ENCODE data around the gene INPP4A.

INPP4A gene

DNA sequence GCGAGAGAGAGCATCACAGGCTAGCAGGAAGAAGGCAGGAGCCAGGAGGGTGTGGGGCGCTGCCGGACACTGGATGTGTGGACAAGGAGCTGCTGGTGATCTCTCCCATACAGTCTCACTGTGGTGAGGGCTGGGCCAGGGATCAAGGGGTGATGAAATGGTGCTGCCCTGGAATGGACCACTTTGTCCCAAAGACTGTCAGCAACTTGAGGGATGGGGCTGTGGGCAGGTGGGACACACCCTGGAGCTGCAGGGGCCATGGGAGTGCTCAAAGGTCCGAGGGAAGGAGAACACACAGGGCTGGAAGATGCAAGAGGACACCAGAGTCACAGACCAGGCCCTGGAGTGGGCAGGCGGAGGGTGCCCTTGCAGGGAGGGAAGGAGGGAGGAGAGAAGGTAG lies 125.7 kb downstream of the INPP4A start:
- Mint-ChIP-seq H3K27me3 (ENCODE audit: low read depth) (no peaks in the 10 kb centered on the region), H3K4me1 (no peaks in the 10 kb centered on the region), H3K4me3 (no peak overlapping the region)

DNA sequence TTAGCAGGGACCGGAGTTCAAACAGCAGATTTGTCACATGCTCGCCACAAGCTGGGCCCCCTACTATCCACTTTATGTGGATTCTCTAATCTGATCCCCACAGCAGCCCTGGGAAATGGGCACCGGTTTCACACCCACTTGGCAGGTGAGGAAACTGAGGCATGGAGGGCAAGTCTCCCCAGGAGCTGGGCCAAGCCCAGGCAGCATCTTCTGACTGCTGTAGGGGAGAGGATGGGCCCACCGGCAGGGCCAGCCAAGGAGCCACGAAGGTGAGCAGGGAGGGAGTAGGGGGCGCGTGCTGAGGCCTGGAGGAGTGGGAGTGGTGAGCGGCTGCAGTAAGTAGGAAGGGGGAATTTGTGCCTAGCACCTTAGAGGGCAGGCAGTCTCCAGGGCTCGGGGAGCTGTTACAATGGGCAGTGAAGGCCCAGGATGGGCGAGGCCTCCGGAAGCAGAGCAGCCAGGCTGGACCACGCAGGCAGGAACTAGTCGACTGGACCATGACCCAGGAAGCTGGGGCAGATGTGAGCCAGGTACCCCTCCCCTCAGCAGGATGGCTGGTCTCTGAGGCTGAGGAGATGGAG lies 126.6 kb downstream of the INPP4A start:
- H3K27ac Mint-ChIP-seq, result no peak overlapping the region
- no peak overlapping the region for H3K4me3 Mint-ChIP-seq
- peaks cover 38% of the 10 kb centered on the region for H3K36me3 Mint-ChIP-seq (ENCODE audit: low read depth)
- TF ChIP-seq, protein P1, sequence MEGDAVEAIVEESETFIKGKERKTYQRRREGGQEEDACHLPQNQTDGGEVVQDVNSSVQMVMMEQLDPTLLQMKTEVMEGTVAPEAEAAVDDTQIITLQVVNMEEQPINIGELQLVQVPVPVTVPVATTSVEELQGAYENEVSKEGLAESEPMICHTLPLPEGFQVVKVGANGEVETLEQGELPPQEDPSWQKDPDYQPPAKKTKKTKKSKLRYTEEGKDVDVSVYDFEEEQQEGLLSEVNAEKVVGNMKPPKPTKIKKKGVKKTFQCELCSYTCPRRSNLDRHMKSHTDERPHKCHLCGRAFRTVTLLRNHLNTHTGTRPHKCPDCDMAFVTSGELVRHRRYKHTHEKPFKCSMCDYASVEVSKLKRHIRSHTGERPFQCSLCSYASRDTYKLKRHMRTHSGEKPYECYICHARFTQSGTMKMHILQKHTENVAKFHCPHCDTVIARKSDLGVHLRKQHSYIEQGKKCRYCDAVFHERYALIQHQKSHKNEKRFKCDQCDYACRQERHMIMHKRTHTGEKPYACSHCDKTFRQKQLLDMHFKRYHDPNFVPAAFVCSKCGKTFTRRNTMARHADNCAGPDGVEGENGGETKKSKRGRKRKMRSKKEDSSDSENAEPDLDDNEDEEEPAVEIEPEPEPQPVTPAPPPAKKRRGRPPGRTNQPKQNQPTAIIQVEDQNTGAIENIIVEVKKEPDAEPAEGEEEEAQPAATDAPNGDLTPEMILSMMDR (IDR thresholded peaks at IDR 0.05; ENCODE audit: unreplicated experiment in 3 of 3), result no peak
- no peaks in the 10 kb centered on the region for H3K9me3 Mint-ChIP-seq
- H3K27me3 Mint-ChIP-seq (ENCODE audit: low read depth), result no peaks in the 10 kb centered on the region
- H3K4me1 Mint-ChIP-seq, result no peaks in the 10 kb centered on the region

More for the DNA sequence above, 125.7 kb downstream of the INPP4A start:
- no peaks in the 10 kb centered on the region for H3K9me3 Mint-ChIP-seq
- peaks cover 47% of the 10 kb centered on the region for H3K36me3 Mint-ChIP-seq (ENCODE audit: low read depth)
- TF ChIP-seq, protein P1 (IDR thresholded peaks at IDR 0.05; ENCODE audit: unreplicated experiment in 3 of 3), result no peak
- H3K27ac Mint-ChIP-seq, result no peak overlapping the region

DNA sequence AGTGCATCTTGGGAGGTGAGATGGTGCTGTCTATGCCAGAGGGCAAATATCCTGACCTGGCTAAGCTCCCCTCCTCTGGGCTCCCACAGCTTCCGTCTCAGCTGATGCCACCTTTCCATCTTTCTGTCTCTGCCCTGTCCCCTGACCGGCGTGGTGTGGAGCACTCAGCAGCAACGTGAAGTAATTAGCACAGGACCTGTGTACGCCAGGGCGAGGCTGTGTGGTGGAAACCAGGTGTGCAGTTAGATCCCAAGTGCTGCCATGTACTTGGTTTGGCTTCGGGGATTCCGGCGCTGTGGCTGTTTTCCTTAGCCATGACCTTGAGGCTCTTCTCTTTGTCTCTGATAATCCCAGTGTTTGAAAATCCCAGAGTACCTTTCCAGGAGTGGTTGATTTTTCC lies 127.1 kb downstream of the INPP4A start:
- no peaks in the 10 kb centered on the region for H3K27me3 Mint-ChIP-seq (ENCODE audit: low read depth)
- H3K9me3 Mint-ChIP-seq, result no peaks in the 10 kb centered on the region
- no peak overlapping the region for H3K4me3 Mint-ChIP-seq
- no peak overlapping the region for H3K27ac Mint-ChIP-seq
- TF ChIP-seq, protein P1 (IDR thresholded peaks at IDR 0.05; ENCODE audit: unreplicated experiment in 3 of 3), result no peak
- H3K4me1 Mint-ChIP-seq, result no peaks in the 10 kb centered on the region
- peaks cover 34% of the 10 kb centered on the region for H3K36me3 Mint-ChIP-seq (ENCODE audit: low read depth)

DNA sequence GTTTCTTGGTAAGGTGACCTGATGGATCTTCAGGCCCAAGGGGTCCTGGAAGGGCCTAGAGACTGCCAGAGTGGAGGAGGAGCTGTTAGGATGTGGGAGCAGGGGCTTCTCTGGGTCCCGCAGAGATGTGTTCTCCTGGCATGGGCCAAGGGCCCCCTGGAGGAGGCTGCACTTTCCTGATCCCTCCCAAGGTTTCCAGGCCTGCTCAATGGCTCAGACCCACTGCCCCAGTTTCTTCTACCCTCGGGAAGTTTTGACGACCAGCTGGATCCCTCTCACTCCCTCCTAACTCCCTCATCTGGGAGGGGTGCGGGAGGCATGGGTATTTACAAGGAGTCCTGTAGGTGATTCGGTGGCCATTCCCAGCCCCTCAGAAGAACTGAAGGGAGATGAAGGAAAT lies 127.6 kb downstream of the INPP4A start:
- Mint-ChIP-seq H3K36me3 (ENCODE audit: low read depth) (peaks cover 34% of the 10 kb centered on the region), H3K27me3 (ENCODE audit: low read depth) (no peaks in the 10 kb centered on the region), H3K4me3 (no peak overlapping the region), H3K27ac (no peak overlapping the region), H3K4me1 (no peaks in the 10 kb centered on the region), H3K9me3 (no peaks in the 10 kb centered on the region)
- TF ChIP-seq, protein P1 (IDR thresholded peaks at IDR 0.05; ENCODE audit: unreplicated experiment in 3 of 3), result no peak

DNA sequence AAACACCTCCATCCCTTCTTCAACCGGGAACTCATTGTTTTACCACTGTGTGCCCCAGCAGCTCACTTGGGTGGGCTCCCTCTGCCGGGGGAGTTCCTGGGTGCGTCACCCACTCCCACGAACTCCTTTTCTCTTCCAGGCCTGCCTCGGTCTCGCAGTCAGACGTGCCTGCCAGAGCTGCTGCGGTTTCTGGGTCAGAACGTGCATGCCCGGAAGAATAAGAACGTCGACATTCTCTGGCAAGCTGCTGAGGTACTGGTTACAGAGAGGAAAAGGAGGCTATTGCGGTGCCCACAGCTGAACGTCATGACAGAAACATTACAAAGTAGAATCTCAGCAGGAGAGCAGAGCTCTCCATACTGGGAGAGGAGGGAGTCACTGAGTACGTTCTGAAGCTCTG lies 128.0 kb downstream of the INPP4A start:
- H3K4me3 Mint-ChIP-seq, result no peak overlapping the region
- no peaks in the 10 kb centered on the region for H3K27me3 Mint-ChIP-seq (ENCODE audit: low read depth)
- peaks cover 36% of the 10 kb centered on the region for H3K36me3 Mint-ChIP-seq (ENCODE audit: low read depth)

DNA sequence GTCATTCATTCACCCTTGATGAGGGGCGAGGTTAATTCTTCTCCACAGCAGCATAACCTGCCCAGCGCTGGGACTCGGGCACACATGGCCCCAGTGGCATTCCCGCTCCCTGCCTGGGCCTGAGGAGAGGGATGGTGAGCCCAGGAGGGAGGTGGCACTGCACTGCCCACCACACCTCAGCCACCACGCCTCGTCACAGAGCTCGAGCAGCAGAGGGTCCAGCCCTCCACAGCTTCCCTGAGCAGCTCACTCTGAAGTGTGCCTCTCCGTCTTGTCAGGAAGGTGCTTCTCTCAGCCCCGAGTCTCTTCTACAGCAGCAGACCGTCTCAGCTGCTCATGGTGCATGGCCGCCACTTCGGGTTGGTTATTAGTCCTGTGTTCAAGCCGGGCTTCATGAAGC lies 128.8 kb downstream of the INPP4A start:
- TF ChIP-seq, protein P1 (IDR thresholded peaks at IDR 0.05; ENCODE audit: unreplicated experiment in 3 of 3), result no peak
- no peak overlapping the region for H3K27ac Mint-ChIP-seq
- H3K27me3 Mint-ChIP-seq (ENCODE audit: low read depth), result no peaks in the 10 kb centered on the region
- no peaks in the 10 kb centered on the region for H3K9me3 Mint-ChIP-seq
- no peak overlapping the region for H3K4me3 Mint-ChIP-seq
- no peaks in the 10 kb centered on the region for H3K4me1 Mint-ChIP-seq
- H3K36me3 Mint-ChIP-seq (ENCODE audit: low read depth), result peaks cover 37% of the 10 kb centered on the region

More for the DNA sequence above, 128.0 kb downstream of the INPP4A start:
- H3K4me1 Mint-ChIP-seq, result no peaks in the 10 kb centered on the region
- TF ChIP-seq, protein P1 (IDR thresholded peaks at IDR 0.05; ENCODE audit: unreplicated experiment in 3 of 3), result no peak
- no peak overlapping the region for H3K27ac Mint-ChIP-seq
- H3K9me3 Mint-ChIP-seq, result no peaks in the 10 kb centered on the region

All from nephron (organoid).